Amygdala (tissue), 56 donors: ENCODE measurements around the gene INAFM1.
"Not testable (repeated sequence)": the region's sequence is repeated elsewhere in the genome, so short reads cannot be mapped to it uniquely, and the experiment has no call there.

Experiments used
- DNase-seq, 56 donors: peaks; one replicate each; lab custom pipeline; 2025; lab: John Stamatoyannopoulos, UW

INAFM1 gene

DNA sequence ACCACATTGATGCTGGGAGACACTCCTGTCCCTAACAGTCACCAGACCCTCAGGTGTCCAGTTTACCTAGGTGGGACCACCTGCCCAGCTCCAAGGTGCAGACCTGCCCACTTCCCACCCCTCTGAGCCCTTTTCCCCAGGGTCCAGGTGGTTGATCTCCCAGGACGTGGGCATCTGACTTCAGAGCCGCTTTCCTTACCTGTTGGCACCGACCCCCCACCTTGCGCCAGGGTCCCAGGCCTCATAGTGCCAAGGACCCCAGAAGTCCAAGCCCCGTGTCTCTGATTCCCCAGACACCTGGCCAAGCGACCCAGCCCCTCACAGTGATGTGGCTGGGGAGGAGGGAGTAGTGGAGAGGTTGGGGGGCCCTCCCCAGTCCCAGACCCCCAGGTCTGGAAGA lies 34.1 kb upstream of the INAFM1 start:
- no peak for DNase-seq

DNA sequence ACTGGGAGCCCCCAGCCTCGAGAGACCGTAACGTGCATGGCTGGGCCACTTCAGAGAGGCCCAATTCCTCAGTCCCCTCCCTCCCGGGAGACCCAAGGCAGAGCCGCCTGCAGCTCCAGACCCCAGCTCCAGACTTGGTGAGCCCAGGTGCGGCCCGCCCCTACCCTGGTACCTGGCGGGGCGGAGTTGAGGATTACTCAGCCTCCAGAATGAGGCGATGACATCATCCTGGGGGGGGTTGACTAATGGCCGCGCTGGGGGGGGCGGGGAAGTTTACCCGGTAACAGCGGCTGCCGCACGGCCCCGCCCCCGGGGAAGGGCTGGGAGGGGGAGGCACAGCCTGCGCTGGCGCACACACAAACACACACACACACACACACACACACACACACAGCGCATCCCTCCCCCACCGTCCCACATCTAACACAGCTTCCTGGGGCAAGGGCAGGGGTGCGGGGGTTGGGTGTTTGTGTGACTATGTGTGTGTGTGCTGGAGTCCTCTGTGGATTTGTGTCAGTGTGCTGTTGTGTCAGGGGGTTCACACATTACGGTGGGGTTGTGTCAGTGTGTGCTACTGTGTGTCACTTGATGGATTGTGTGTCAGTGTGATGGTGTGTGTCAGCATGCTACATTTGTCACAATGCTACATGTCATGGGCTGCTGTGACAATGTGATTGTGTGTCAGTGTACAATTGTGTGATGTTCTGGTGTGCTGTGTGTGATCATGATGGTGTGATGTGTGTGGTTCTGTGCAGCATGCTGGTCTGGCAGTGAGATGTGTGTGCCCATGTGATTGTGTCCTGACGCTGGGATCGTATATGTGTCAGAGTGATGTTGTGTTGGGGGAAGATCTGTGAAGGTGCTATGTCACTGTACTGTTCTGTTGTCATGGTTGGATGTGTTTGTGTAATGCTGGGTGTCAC lies 33.4 kb upstream of the INAFM1 start:
- peak in 38 of 56 donors; percentile 10 to 86 (median 52) for DNase-seq

DNA sequence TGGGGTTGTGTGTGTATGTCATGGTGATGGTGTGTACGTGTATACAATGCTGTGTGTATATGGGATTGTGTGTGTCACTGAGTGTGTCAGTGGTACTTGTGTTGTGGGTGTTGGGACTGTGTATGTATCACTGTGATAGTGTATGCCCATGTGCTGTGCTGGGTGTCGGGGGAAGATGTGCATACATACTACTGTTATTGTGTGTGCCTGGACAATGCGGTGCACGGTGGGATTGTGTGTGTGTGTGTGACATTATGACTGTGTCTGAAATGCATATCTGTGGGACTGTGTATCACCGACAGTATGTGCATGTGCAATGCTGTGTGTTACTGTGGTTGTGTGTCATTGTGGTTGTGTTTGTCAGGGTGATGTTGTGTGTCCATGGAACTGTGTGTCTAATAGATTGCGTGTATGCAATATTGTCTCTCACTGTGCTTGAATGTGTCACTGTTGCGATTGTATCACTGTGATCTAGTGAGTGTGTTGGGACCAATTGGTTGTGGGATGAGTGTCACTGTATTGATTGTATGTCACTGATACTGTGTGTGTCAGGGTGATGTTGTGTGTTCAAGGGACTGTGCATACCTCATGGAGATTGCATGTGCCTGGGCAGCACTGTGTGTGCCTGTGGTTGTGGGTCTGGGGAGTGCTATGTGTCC lies 32.6 kb upstream of the INAFM1 start:
- no peak for DNase-seq

- peak in 1 of 56 donors; percentile 29 for DNase-seq
These were observed 31.3 kb upstream of the INAFM1 start for GRCh38 chr19:47243364-47243775.

DNA sequence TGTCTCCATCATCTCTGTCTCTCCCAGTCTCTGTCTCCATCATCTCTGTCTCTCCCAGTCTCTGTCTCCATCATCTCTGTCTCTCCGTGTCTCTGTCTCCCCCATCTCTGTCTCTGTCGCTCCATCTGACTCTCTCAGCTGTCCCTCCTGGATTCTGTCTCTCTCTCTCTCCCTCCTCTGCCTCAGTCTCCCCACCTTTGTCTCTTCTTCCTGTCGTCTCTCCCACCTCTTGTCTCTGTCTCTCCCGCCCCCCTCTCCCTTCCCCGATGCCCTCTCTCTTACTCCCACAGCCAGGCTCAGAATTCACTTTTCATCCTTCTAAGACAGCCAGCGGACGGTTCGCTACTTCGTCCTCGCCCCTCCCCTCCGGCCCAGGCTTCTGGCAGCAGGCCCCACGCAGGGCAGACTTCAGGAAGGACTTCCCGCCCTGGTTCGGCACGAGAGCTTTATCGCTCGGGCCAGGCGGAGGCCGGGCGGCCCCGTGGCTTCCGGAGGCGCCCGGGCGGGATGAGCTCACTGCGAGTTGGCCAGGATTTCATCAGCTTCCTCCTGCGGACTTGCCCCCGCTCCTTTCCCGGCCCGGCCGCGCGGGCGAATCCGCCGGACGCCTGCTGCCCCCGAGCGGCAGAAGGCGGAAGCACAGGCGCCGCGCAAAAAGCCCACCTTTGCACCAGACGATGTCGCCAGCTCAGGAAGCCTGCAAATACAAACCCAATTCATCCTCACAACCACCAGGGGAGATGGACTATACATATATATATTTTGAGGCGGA lies 30.7 kb upstream of the INAFM1 start:
- peak in 54 of 56 donors; percentile 22 to 86 (median 67) for DNase-seq

GRCh38 chr19:47247308-47247990 lies 27.2 kb upstream of the INAFM1 start:
- DNase-seq, result peak in 44 of 56 donors; percentile 8 to 87 (median 35)

- not testable (repeated sequence) for DNase-seq
These were observed 21.7 kb upstream of the INAFM1 start for GRCh38 chr19:47253016-47253415.

DNA sequence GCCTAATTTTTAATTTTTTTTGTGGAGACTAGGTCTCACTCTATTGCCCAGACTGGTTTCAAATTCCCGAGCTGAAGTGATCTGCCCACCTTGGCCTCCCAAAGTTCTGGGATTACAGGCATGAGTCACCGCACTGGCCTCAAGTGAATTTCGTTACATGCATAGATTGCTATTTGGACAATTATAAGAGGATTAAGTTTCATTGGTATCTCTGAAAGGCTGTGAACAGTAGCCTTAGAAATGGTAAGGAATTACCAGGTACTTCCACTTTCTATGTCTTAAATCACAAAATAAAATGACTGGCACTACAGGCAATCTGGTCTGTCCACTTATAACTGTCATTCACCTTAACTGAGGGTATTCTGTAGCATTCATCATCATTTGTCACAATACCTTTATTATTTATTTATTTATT lies 21.2 kb upstream of the INAFM1 start:
- DNase-seq, result no peak

GRCh38 chr19:47253970-47254369 lies 20.7 kb upstream of the INAFM1 start:
- DNase-seq, result no peak

- DNase-seq, result peak in 55 of 56 donors; percentile 85 to 100 (median 98)
These were observed 18.6 kb upstream of the INAFM1 start, which contains the start of gene CCDC9 for GRCh38 chr19:47255879-47256692. TSS of gene CCDC9 (plus strand) at chr19:47256525. CDS start at chr19:47258401, 1,876 bp downstream.

- DNase-seq, result peak; percentile 98 to 100 (median 100)
These were observed 17.8 kb upstream of the INAFM1 start for GRCh38 chr19:47256693-47257410.

DNA sequence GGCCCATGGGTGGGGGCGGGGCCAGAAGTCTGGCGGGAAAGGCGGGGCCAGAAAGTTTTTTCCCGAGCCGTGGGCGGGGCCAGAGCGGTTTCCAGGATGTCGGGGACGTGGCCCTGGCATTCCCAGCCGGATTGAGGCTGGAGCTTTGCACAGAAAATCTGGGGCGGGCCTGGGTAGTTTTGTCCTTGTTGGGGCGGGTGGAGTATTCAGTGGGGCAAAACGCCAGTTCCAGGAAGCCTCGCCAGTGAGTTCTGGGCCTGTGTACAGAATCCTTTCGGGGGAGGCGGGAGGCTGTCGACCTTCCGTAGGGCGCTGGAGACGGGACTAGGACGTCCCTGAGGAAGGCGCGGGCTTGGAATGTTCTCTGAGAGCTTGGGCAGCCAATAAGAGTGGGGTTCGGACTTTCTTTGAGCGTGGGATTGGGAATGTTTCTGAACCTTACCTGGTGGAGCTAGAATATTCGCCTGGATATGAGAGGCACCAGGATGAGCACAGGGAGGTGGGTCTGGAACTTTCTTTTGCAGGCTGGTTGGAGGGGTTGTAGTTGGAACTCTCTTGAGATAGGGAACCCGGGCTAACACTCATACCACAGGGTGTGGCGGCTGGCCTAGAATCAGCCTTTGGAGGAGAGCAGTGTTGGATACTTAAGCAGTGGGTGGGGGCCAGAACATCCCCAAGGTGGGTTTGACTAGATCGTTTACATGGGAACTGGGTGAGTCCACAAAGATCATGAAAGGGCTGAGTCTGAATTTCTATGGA lies 17.1 kb upstream of the INAFM1 start:
- no peak for DNase-seq

GRCh38 chr19:47258434-47258833 lies 16.3 kb upstream of the INAFM1 start:
- no peak for DNase-seq

GRCh38 chr19:47258895-47259555 lies 15.7 kb upstream of the INAFM1 start:
- no peak for DNase-seq

GRCh38 chr19:47260476-47260875 lies 14.2 kb upstream of the INAFM1 start:
- no peak for DNase-seq

DNA sequence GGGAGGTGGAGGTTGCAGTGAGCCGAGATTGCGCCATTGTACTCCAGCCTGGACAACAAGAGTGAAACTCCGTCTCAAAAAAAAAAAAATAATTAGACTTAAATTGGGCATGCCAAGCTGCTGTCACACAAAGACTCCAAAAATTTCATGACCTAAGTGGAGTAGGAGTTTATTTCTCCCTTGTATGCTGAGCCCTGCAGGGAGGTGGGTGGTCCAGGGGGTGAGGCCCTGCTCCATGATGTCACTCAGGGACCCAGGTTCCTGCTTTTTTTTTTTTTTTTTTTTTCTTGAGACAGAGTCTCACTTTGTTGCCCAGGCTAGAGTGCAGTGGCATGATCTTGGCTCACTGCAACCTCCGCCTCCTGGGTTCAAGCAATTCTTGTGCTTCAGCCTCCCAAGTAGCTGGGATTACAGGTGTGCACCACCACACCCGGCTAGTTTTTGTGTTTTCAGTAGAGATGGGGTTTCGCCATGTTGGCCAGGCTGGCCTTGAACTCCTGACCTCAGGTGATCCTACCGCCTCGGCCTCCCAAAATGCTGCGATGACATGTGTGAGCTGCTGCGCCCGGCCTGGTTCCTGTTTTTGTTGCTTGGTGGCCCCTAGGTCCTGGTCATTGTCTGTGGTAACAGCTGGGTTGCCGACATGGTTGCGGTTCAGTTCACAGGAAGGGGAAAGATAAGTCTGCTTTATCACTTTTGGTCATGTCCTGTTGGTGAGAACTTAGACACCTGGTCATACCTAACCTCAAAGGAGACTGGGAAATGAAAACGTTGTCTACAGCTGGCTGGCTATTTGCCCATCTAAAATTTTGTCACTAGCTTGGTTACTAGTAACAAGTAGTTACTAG lies 12.5 kb upstream of the INAFM1 start:
- DNase-seq, result not testable (repeated sequence)
